H4 (cell line): ENCODE data around the gene URB2. TPM values are rescaled to one million over a fixed set of nuclear protein-coding genes. Genes with fewer than 3 reads are reported as not detected.
"Not testable (repeated sequence)": the region's sequence is repeated elsewhere in the genome, so short reads cannot be mapped to it uniquely, and the experiment has no call there.

Source experiments
- DNase-seq: peaks from one replicate; pipeline ENCODE4 v3.0.0-alpha.2; 2015; ENCODE audit warnings: low spot score
- total RNA-seq: library from RNA; depleted of rRNA; stranded (reverse); fragments of >200 nt; shearing (Covaris generic); gene quantifications from 2 replicates; pipeline ENCODE4 v1.2.3, GENCODE V29; 2014; rRNA removed

Gene URB2
- 7.0 and 7.9 TPM in 2 replicates for total RNA-seq

GRCh38 chr1:229625915-229626831 is at the start of gene URB2, which contains the start of gene TAF5L:
Gene URB2, plus strand, starts transcription at chr1:229626247. Its CDS starts 1,387 bp downstream, at chr1:229627634.
Gene TAF5L, minus strand, starts transcription at chr1:229626122. Its CDS starts 11,640 bp downstream, at chr1:229614482.
- peak; percentile 82 for DNase-seq

DNA sequence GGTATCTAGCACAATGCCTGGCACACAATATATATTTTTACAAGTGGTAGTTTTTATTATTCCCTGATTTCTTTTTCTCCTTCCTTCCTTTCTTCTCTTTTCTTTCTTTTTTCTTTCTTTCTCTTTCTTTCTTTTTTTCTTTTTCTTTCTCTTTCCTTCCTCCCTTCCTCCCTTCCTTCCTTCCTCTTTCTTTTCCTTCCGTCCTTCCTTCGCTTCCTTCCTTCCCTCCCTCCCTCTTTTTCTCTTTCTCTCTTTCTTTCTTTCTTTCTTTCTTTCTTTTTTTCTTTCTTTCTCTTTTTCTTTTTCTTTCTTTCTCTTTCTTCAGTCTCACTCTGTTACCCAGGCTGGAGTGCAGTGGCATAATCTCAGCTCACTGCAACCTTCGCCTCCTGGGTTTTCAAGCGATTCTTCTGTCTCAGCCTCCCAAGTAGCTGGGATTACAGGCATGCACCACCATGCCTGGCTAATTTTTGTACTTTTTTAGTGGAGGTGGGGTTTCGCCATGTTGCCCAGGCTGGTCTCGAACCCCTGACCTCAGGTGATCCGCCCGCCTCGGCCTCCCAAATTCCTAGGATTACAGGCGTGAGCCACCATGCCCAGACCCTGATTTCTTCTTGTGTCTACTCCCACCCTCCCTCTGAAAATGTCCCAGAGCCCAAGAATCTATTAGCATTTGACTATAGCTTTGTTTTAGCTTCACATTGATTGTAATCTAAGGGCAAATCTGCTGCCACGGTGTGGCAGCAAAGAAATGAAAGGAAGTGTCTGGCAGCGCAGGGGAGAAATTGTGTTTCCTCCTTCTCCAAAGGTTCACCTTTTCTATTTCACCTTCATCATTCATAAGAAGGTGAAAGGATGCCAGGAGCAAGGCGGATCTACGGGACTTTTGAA is 47.6 kb upstream of the URB2 start:
- DNase-seq = no peak

DNA sequence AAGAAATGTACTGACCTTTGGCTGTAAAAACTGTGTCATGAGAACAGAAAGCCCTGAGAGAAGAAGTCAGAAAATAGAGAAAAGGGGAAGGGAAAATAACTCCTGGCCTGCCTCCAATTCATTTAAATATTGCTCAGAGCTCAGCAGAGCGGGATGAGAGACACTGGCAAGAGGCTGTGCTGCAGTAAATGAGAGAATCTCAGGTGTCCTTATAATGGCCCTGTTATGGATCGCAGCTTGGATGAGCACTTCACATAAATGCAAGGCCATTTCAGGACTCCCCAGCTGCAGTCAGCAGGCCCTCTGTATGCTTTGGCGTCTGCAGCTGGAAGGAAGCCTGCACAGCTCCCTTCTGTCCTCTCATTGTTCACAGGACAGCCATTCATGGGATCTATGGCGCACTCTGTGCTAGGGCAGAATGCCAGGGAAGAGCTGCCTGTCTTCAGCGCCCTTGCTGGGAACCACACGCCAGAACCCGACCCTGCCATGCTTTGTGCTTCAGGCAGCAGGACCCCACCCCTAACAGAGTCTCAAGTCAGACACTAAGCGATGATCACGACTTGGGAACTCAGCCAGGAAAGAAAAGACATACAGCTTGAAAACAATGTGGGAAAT is 46.9 kb upstream of the URB2 start:
- DNase-seq = no peak

- DNase-seq = no peak
These were observed 44.6 kb upstream of the URB2 start for GRCh38 chr1:229581485-229581884.

DNA sequence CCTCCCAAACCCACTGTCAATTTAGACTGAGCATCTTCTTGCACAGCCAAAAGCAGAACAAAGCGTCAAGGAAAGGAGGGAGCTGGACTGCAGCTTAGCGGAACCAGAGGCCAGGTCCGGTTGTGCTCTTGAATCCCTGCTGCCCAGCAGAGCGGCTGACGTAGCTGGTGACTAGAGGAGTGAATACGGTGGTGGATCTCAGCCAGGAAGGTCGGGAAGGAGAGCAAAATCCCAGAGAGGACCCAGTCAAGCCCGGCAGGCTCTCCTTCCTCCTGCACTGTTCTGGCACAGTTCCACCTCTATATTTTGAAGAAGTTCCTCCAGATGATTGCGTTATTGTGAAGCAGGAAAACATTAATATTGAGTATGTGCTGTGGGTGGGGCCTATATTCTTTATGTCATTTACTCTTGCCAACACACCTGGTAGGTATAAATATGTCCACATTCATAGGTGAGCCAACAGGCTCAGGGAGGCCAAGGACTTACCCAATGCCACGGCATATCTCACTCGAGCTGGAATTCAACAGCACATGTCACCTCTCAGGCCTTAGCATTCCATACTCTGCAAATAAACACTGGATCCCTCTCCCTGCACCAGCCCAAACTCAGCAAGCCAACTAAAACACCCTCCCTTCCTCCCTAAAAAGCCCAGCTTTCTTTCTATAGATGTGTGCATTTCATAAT is 43.9 kb upstream of the URB2 start:
- DNase-seq = no peak

GRCh38 chr1:229582715-229583114 is 43.3 kb upstream of the URB2 start:
- DNase-seq = no peak

DNA sequence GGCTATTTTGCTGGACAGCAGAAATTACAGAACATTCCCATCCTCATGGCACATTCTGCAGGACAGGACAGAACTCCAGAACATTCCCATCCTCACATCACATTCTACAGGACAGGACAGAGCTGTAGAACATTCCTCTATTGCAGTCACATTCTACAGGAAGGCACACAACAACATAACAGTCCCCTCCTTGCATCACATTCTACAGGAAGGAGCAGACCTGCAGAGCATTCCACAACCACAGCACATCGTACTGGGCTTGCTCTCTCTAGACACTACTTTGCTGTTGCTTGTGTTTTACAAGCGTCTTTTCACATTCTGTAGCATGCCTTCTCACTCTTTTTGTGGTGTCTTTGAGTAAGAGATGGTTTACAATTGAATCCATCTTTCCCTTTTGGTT is 40.7 kb upstream of the URB2 start:
- DNase-seq = no peak

DNA sequence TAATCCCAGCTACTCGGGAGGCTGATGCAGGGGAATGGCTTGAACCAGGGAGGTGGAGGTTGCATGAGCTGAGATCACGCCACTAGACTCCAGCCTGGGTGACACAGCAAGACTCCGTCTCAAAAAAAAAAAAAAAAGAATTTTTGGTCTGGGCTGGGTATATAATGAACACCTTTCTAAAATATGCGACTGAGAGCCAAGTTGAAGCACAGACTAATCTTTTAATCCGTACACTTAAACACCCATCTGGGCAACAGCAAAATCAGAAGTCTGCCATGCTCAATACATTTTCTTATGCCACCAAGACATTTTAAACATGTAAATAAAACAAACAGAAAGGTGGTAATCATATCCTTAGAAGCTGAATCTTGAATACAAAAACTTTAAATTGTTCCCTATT is 35.9 kb upstream of the URB2 start:
- DNase-seq = no peak

- no peak for DNase-seq
These were observed 32.2 kb upstream of the URB2 start for GRCh38 chr1:229593800-229594199.

- no peak for DNase-seq
These were observed 31.6 kb upstream of the URB2 start for GRCh38 chr1:229594227-229595008.

DNA sequence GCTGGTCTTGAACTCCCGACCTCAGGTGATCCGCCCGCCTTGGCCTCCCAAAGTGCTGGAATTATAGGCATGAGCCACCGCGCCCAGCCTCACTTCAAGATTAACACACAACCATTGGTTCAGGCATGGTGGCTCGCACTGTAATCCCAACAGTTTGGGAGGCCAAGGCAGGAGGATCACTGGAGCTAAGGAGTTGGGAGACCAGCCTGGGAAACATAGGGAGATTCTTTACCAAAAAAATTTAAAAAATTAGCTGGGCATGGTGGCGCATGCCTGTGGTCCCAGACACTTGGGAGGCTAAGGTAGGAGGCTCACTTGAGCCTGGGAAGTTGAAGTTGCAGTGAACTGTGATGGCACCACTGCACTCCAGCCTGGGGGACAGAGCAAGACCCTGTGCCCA is 30.2 kb upstream of the URB2 start:
- DNase-seq = not testable (repeated sequence)

DNA sequence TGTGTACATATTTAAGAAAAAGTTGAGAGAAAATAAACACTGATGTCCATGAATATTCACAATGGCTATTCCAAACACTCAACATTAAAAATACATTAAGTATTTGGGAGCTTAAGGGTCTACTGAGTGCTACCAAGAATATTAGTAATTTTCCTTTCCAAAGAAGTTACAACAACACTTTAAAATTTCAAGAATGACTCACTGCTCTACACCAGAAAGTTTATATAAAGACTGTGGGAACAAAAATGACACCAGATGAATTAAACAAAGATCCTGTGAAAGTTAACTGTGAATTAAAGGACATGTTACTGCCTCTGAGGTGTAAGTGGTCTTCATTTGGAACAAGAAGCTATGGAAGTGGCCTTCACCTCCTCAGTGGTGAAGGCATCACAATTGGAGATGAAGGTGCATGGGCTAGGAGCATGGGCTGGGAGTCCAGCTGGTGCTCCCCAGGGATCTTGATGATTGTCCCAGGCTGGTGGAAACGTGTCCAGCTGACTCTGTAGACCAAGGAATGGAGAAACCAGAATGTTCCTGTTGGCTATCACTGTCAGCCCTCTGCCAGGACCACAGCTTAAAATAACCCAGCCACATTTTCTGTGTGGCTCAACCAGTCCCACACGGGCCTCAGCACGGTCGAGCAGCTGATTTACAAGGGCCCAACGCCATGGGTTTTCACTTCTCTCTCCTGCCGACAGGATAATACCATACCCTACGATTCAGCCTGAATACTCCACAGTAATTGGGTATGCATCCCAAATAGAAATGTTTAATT is 28.9 kb upstream of the URB2 start:
- peak; percentile 21 for DNase-seq

GRCh38 chr1:229597877-229598276 is 28.2 kb upstream of the URB2 start:
- no peak for DNase-seq

GRCh38 chr1:229599218-229599954 is 26.7 kb upstream of the URB2 start:
- no peak for DNase-seq

GRCh38 chr1:229600229-229600628 is 25.8 kb upstream of the URB2 start:
- no peak for DNase-seq

DNA sequence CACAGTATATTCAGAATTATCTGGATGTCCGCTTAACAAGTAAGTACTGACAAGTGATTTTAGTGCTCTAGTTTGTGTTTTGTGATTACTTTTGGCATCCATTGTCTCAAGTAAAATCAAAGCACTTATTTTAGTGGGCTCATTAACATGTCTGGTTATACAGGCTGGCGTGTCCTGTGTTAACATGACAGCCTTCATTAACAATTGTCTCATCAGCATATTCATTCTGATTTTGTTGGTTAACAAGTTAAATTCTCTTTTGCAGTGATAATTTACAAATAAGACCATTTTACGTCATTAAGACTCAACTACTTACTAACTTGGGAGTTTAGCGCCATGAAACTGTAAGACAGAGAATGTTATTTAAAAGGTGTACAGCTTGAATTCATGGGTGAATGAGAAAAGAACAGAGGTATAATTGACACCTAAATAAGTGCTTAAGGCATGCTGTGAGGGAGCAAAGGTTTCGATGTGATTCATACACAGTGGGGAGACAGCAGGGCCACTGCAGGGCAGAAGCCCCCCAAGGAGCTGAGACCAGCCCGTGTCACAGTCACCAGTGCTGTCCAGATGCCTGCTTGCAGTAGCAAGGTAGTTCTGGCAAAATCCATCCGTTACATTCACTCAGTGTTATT is 22.6 kb upstream of the URB2 start:
- no peak for DNase-seq

DNA sequence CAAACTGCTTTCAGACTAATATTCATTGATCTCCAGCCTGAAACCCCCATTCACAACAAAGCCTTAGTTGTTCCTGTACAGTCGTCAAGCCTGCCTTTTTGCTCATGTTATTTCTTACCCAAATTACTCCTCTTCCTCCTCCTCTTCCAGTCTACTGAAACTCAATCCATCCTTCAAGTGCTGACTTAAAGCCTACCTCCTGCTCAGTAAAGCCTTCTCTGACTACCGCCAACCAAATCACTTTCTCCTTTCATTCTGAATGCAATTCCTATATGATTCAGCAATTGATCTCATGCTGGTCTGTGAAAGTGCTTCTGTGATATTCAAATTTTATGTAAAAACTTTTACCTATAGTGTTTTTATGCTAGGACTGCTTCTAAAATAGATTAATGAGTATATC is 18.7 kb upstream of the URB2 start:
- no peak for DNase-seq

- no peak for DNase-seq
These were observed 17.5 kb upstream of the URB2 start for GRCh38 chr1:229608590-229608989.

GRCh38 chr1:229613938-229614337 is 12.1 kb upstream of the URB2 start:
- no peak for DNase-seq
